Stimulated activated naive CD8-positive, alpha-beta T cell treated with anti-CD3 and anti-CD28 coated beads, Interleukin-15, Interleukin-2, amounts not matched to agents 100 ng/mL and 50 ng/mL, for 24 hours (primary cell): ENCODE measurements around the gene INHBB.
"Not testable (repeated sequence)": the region's sequence is repeated elsewhere in the genome, so short reads cannot be mapped to it uniquely, and the experiment has no call there.

Experiments
- H3K27ac Mint-ChIP-seq: one replicate; pipeline ENCODE4 v1.8.0; 2021; ENCODE audit warnings: mild to moderate bottlenecking, mixed read lengths
- H3K27me3 Mint-ChIP-seq: one replicate; pipeline ENCODE4 v1.8.0; 2021; ENCODE audit warnings: mixed read lengths
- H3K36me3 Mint-ChIP-seq: one replicate; pipeline ENCODE4 v1.8.0; 2021; ENCODE audit warnings: low read depth, mixed read lengths
- H3K4me1 Mint-ChIP-seq: one replicate; pipeline ENCODE4 v1.8.0; 2021; ENCODE audit warnings: low read depth, mixed read lengths
- H3K4me3 Mint-ChIP-seq: one replicate; pipeline ENCODE4 v1.8.0; 2021; ENCODE audit warnings: mild to moderate bottlenecking, mixed read lengths
- H3K9me3 Mint-ChIP-seq: one replicate; pipeline ENCODE4 v1.8.0; 2021; ENCODE audit warnings: mixed read lengths

The INHBB gene

DNA sequence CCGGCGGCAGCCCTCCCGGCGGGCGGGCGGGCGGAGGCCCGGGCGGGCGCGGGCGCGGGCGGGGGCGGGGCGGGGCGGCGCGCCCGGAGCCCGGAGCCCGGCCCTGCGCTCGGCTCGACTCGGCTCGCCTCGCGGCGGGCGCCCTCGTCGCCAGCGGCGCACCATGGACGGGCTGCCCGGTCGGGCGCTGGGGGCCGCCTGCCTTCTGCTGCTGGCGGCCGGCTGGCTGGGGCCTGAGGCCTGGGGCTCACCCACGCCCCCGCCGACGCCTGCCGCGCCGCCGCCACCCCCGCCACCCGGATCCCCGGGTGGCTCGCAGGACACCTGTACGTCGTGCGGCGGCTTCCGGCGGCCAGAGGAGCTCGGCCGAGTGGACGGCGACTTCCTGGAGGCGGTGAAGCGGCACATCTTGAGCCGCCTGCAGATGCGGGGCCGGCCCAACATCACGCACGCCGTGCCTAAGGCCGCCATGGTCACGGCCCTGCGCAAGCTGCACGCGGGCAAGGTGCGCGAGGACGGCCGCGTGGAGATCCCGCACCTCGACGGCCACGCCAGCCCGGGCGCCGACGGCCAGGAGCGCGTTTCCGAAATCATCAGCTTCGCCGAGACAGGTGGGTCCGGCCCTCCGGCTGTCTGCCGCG, at the start of gene INHBB:
TSS of gene INHBB (plus strand) at position 111 of the 641 bp plus-strand sequence. CDS start at position 164, 53 bp downstream.
- H3K36me3 Mint-ChIP-seq, result no peaks in the 10 kb centered on the region
- H3K27ac Mint-ChIP-seq, result peak within 1 kb of the TSS; percentile 54
- no peaks in the 10 kb centered on the region for H3K9me3 Mint-ChIP-seq
- peaks cover 23% of the 10 kb centered on the region for H3K4me1 Mint-ChIP-seq
- H3K27me3 Mint-ChIP-seq, result peaks cover 60% of the 10 kb centered on the region
- H3K4me3 Mint-ChIP-seq, result peak within 1 kb of the TSS; percentile 77

DNA sequence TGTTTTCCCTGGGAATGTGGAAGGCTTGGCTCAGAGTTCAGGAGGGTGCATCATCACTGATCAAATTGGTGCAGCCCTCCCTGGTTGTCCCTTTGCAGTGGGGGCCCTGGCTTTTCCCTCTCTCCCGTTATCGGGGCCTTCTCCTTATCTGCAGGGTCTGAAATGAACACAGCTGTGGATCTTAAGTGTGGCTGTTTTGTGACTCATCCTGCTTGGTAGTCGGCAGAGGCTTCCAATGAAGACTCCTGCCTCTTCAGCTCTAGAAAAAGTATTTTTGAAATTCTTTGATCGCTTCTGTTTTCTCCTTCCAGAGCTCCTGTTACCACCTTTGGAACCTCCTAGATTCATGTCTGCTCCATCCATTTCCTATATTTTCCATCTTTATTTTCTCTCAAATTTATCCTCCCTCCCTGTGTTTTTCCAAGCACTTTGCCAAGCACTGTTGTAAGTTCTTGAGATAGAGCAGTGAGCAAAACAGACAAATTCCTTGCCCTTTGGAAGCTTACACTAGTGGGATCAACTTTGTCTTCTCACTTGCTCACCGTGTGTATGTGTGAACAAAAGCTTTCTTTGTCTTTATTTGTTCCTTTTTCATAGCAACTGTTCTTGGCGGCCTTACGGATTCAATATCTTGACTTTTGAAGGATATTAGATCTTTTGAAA, 47.6 kb upstream of the INHBB start:
- Mint-ChIP-seq H3K4me3 (no peak overlapping the region), H3K36me3 (peaks cover 40% of the 10 kb centered on the region), H3K27ac (no peak overlapping the region), H3K4me1 (no peaks in the 10 kb centered on the region), H3K27me3 (no peaks in the 10 kb centered on the region), H3K9me3 (no peaks in the 10 kb centered on the region)

DNA sequence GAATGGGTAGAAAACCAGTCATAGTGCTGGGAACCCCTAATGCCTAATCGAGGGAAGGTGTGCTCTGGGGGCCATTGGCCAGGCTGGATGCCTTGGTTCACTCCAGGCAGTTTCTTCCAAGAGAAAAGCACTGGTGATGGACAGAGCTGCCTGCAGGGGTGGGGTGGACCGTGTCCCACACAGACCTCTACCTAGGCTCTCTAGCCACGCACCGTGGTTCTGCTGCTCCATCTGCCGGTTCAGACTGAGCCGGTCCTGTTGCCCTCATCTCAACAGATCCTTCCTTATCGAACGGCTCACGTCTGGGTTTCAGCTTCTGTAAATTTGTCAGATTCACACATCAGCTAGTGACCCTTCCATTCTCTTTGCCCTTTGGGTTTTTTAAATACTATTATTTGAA, 46.9 kb upstream of the INHBB start:
- no peaks in the 10 kb centered on the region for H3K9me3 Mint-ChIP-seq
- H3K27ac Mint-ChIP-seq, result no peak overlapping the region
- H3K27me3 Mint-ChIP-seq, result no peaks in the 10 kb centered on the region
- H3K4me3 Mint-ChIP-seq, result no peak overlapping the region
- peaks cover 36% of the 10 kb centered on the region for H3K36me3 Mint-ChIP-seq
- H3K4me1 Mint-ChIP-seq, result no peaks in the 10 kb centered on the region

DNA sequence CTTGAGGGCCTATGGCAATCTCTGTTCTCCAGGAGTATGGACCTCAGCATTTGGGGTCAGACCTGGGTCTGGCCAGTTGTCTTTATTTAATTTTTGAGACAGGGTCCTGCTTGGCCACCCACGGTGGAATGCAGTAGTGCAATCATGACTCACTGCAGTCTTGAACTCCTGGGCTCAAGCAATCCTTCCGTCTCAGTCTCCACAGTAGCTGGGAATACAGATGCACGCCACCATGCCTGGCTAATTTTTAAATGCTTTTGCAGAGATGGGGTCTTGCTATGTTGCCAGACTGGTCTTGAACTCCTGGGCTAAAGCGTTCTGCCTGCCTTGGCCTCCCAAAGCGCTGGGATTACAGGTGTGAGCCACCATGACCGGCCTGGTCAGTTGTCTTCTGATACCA, 46.4 kb upstream of the INHBB start:
- H3K36me3 Mint-ChIP-seq, result peaks cover 30% of the 10 kb centered on the region
- no peaks in the 10 kb centered on the region for H3K4me1 Mint-ChIP-seq
- no peak overlapping the region for H3K27ac Mint-ChIP-seq
- no peaks in the 10 kb centered on the region for H3K27me3 Mint-ChIP-seq
- H3K4me3 Mint-ChIP-seq, result no peak overlapping the region
- no peaks in the 10 kb centered on the region for H3K9me3 Mint-ChIP-seq

DNA sequence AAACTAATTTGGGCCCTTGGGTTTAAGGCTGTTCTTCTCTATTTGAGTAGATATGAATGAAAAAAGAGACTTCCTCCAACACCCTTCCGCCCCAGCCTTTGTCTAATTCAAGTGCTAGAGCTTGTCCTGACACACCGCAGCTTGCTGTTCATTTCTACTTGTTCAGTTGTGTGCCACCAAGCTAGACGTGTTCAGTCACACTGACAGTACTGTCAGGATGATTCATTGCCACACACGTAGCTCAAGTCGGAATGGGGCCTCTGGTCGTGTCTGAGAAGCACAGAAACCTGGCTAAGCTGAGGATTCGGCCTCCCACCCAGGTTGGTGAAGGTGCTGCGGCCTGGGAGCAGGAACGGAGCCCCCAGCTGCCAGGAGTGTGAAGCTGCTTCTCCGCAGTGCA, 45.6 kb upstream of the INHBB start:
- H3K27ac Mint-ChIP-seq, result no peak overlapping the region
- no peak overlapping the region for H3K4me3 Mint-ChIP-seq
- no peaks in the 10 kb centered on the region for H3K4me1 Mint-ChIP-seq
- no peaks in the 10 kb centered on the region for H3K9me3 Mint-ChIP-seq
- H3K27me3 Mint-ChIP-seq, result no peaks in the 10 kb centered on the region
- H3K36me3 Mint-ChIP-seq, result peaks cover 28% of the 10 kb centered on the region

DNA sequence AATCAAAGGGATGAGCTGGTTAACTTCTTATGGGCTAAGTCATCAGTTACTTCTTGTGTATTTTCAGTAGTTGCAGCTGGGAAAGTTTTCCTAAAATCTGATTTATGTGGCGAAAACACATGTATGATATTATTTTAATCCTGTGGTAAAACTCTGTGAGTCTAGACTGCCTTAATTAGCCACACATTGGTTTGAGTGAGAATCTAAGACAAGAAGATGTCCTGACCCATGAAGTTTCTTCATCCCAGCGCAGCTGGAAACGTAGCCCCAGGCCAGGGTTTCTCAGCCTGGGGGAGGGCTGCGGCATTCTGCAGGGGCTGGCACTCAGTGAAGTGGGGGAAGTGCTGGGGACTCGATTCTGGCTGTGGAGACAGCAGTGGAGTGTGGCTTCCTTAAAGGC, 44.7 kb upstream of the INHBB start:
- H3K9me3 Mint-ChIP-seq, result no peaks in the 10 kb centered on the region
- no peak overlapping the region for H3K27ac Mint-ChIP-seq
- peaks cover 3% of the 10 kb centered on the region for H3K4me1 Mint-ChIP-seq
- no peaks in the 10 kb centered on the region for H3K27me3 Mint-ChIP-seq
- no peak overlapping the region for H3K4me3 Mint-ChIP-seq
- H3K36me3 Mint-ChIP-seq, result peaks cover 29% of the 10 kb centered on the region

DNA sequence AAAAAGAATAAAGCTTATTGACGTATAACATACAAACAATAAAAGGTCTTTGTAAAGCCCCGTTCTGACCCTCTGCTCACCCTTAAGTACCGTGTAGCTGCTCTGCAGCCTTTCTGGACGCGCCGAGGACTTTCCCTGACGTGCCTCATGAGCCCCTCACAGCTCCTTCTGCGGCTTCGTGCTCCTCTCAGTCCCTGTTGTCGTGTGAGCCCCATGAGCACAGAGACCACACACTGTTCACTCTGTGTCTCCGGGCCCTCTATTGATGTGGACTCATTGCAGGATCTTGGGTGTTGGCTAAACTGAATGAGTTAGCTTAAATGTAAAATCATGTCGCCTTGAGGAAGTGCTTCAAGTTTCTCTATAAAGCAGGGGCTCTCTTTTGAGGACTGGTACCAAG, 43.6 kb upstream of the INHBB start:
- Mint-ChIP-seq H3K36me3 (peaks cover 25% of the 10 kb centered on the region), H3K4me3 (no peak overlapping the region), H3K27ac (no peak overlapping the region), H3K4me1 (peaks cover 3% of the 10 kb centered on the region), H3K27me3 (no peaks in the 10 kb centered on the region), H3K9me3 (no peaks in the 10 kb centered on the region)

DNA sequence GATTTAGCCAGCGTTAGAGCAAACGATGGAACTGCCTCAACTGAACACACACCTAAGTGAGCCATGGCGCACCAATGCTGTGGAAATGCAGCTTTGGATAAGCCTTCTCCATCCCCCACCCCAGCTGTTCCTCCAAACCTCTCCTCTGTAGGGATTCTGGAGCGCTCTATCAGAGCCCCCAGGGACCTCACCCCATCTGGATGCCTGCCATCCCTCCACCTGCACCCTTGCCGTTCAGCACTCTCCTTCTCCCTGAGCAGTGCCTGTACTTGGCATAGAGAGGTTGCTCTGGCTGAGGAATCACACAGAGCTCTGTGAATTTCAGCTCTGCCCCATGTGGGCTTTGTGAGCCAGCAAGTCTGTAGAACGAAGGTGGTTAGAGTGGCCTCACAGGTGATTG, 42.8 kb upstream of the INHBB start:
- H3K27me3 Mint-ChIP-seq, result no peaks in the 10 kb centered on the region
- no peaks in the 10 kb centered on the region for H3K9me3 Mint-ChIP-seq
- peaks cover 3% of the 10 kb centered on the region for H3K4me1 Mint-ChIP-seq
- H3K36me3 Mint-ChIP-seq, result peaks cover 18% of the 10 kb centered on the region
- H3K4me3 Mint-ChIP-seq, result no peak overlapping the region
- H3K27ac Mint-ChIP-seq, result no peak overlapping the region

DNA sequence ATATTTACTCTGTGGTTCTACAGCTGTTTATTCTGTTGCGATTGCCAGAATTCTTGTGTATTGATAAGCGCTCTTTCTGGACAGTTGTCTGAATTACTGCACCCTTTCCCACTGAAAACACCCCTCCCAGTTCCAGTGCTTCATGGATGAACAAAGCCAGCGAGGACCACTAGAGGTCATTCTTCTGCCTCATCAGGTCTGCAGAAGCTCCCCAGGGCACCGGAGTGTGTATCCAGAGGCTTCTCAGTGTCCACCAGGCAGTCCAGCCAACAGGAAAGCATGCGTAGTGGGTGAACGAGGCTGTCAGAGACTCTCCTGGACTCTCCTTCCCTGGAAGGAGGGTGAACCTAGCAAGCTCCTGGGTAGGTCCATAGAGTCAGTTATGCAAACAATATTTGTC, 40.6 kb upstream of the INHBB start:
- Mint-ChIP-seq H3K9me3 (no peaks in the 10 kb centered on the region), H3K27ac (no peak overlapping the region), H3K27me3 (no peaks in the 10 kb centered on the region), H3K36me3 (peaks cover 10% of the 10 kb centered on the region), H3K4me3 (no peak overlapping the region), H3K4me1 (peaks cover 3% of the 10 kb centered on the region)

DNA sequence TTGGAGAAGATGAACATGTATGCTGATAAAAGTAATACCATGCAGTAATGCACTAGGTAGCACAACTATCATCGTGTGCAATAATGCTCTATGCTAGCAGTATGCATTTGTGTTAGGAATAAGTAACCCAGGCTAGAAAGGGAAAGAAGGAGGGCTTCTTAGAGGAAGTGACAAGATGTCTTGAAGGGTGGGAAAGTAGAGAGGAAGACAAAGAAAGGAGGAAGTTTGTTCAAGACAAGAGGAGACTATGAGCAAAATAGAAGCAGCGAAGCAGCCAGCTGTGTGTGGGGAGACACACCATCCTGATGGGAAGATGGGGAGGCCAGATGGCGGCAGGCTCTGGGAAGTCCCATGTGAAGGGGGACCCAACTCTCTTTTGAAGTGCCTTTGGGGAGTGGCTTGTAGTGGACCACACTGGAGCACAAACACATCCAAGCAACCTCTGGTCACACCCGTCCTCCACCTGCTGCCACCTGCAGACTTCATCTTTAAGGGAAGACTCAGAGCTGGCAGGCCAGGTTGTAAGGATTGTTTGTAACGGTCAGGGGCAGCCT, 39.9 kb upstream of the INHBB start:
- H3K4me1 Mint-ChIP-seq, result peaks cover 3% of the 10 kb centered on the region
- H3K4me3 Mint-ChIP-seq, result no peak overlapping the region
- no peaks in the 10 kb centered on the region for H3K27me3 Mint-ChIP-seq
- H3K36me3 Mint-ChIP-seq, result peaks cover 10% of the 10 kb centered on the region
- H3K9me3 Mint-ChIP-seq, result no peaks in the 10 kb centered on the region
- no peak overlapping the region for H3K27ac Mint-ChIP-seq

DNA sequence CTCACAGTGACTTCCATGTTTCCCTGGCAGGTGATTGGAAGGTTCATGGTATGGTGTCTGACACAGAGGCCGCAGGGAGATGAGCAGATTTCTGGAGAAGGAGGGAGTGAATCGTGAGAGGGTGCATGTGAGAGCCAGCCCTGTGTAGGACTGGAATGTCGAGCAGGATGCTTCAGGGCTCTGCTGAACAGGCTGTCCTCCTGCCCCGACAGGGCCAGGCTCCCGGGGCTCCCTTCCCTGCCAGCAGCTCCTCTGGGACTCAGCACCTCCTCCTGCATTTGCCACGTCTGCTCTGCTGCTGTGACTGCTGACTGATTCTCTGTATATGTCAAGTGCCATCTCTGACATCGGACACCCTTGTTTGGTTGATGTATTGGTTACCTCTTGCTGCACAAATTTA, 38.5 kb upstream of the INHBB start:
- Mint-ChIP-seq H3K4me3 (no peak overlapping the region), H3K27me3 (no peaks in the 10 kb centered on the region), H3K9me3 (no peaks in the 10 kb centered on the region), H3K4me1 (peaks cover 3% of the 10 kb centered on the region), H3K27ac (no peak overlapping the region), H3K36me3 (peaks cover 5% of the 10 kb centered on the region)

DNA sequence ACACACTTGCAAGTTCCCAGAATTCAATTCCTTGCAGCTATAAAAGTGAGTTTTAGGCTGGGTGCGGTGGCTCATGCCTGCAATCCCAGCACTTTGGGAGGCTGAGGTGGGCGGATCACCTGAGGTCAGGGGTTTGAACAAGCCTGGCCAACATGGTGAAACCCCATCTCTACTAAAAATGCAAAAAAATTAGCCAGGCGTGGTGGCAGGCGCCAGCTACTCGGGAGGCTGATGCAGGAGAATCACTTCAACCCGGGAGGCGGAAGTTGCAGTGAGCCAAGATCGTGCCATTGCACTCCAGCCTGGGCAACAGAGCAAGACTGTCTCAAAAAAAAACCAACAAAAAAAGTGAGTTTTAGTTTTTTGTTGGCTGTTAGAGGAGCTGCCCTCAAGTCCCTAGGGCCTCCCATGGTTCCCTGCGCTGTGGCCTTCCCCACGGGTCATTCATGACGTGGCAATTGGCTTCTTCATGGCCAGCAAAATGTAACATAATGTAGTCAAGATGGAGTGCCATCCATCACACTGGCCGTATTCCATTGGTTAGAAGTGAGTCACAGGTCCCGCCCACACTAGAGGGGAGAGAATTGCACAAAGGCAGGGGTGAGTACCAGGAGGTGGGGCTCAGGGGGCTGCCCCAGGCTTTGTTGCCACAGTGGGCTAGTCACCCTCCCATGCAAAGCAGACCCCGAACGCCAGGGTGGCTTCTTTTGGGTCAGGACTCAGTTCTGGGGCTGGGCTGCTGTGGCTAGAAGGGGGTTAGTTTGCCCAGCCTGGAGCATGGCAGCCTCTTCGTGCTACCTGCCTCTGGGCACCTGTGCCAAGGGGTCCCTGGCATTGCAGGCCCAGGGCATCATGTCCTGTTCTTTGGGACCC, 37.7 kb upstream of the INHBB start:
- H3K36me3 Mint-ChIP-seq, result peaks cover 5% of the 10 kb centered on the region
- no peaks in the 10 kb centered on the region for H3K9me3 Mint-ChIP-seq
- no peaks in the 10 kb centered on the region for H3K27me3 Mint-ChIP-seq
- H3K4me1 Mint-ChIP-seq, result peaks cover 10% of the 10 kb centered on the region
- H3K27ac Mint-ChIP-seq, result no peak overlapping the region
- no peak overlapping the region for H3K4me3 Mint-ChIP-seq

DNA sequence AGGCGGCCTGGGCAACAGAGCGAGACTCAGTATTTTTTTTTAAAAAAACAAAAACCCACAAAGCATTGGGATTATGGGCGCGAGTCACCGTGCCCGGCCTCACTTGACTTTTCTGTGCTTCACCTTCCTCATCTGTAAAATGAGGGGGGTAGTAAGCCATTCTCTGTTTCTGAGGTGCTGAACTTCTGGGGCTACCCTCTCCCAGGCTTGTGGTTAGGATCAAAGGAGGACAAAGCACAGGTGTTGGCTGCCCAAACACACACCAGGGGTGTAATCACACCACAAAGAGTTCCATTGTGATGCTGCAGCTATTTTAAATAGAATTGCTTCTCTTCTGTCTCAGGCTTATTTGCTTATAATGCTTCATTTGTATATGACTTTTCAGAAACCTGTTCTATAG, 35.8 kb upstream of the INHBB start:
- Mint-ChIP-seq H3K27me3 (no peaks in the 10 kb centered on the region), H3K9me3 (no peaks in the 10 kb centered on the region), H3K36me3 (peaks cover 5% of the 10 kb centered on the region), H3K4me3 (no peak overlapping the region), H3K4me1 (peaks cover 28% of the 10 kb centered on the region), H3K27ac (no peak overlapping the region)

DNA sequence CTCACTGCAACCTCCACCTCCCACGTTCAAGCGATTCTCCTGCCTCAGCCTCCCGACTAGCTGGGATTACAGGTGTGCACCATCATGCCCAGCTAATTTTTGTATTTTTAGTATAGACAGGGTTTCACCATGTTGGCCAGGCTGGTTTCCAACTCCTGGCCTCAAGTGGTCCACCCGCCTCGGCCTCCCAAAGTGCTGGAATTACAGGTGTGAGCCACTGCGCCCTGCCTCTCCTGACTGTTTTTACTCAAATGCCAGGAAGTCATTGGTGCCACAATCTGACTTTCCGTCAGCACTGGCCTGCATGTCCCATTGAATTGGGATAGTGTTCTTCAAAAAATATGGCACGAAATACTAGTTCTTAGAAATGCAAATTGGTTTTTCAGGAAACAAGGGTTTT, 35.1 kb upstream of the INHBB start:
- H3K9me3 Mint-ChIP-seq, H3K27me3 Mint-ChIP-seq, H3K4me3 Mint-ChIP-seq, H3K36me3 Mint-ChIP-seq, H3K27ac Mint-ChIP-seq: not testable (repeated sequence)
- peaks cover 28% of the 10 kb centered on the region for H3K4me1 Mint-ChIP-seq

DNA sequence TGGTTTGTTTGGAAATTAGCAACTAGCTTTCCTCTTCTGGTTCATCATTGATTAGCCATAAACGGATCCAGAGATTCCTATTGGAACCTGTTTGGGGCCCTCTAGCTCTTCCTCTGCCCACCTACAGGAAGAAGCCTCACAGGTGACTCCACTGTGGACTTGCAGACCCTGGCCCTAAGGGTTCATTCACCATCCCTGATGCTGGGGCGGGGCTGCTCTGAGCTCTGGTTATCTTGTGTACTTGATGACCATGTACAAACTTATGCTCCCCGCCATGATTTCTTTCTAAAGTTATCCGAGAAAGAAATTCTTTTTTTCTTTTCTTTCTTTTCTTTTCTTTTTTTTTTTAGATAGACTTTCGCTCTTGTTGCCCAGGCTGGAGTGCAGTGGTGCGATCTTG, 33.9 kb upstream of the INHBB start:
- H3K4me1 Mint-ChIP-seq, result peaks cover 26% of the 10 kb centered on the region
- H3K4me3 Mint-ChIP-seq, result no peak overlapping the region
- H3K27ac Mint-ChIP-seq, result no peak overlapping the region
- H3K27me3 Mint-ChIP-seq, result no peaks in the 10 kb centered on the region
- H3K9me3 Mint-ChIP-seq, result no peaks in the 10 kb centered on the region
- H3K36me3 Mint-ChIP-seq, result no peaks in the 10 kb centered on the region
